Activated naive CD8-positive, alpha-beta T cell (primary cell): ENCODE data around the gene PHACTR3.
"Not testable (repeated sequence)": the region's sequence is repeated elsewhere in the genome, so short reads cannot be mapped to it uniquely, and the experiment has no call there.

Source experiments
- H3K27ac Mint-ChIP-seq: one replicate; pipeline ENCODE4 v1.8.0; 2021; ENCODE audit warnings: mixed read lengths
- H3K27me3 Mint-ChIP-seq: one replicate; pipeline ENCODE4 v1.8.0; 2021; ENCODE audit warnings: mixed read lengths
- H3K36me3 Mint-ChIP-seq: one replicate; pipeline ENCODE4 v1.8.0; 2021; ENCODE audit warnings: mixed read lengths
- H3K4me1 Mint-ChIP-seq: one replicate; pipeline ENCODE4 v1.8.0; 2021; ENCODE audit warnings: low read depth, mixed read lengths
- H3K4me3 Mint-ChIP-seq: one replicate; pipeline ENCODE4 v1.8.0; 2021; ENCODE audit warnings: mild to moderate bottlenecking, mixed read lengths
- H3K9me3 Mint-ChIP-seq: one replicate; pipeline ENCODE4 v1.8.0; 2021; ENCODE audit warnings: low read depth, mixed read lengths

PHACTR3 gene

DNA sequence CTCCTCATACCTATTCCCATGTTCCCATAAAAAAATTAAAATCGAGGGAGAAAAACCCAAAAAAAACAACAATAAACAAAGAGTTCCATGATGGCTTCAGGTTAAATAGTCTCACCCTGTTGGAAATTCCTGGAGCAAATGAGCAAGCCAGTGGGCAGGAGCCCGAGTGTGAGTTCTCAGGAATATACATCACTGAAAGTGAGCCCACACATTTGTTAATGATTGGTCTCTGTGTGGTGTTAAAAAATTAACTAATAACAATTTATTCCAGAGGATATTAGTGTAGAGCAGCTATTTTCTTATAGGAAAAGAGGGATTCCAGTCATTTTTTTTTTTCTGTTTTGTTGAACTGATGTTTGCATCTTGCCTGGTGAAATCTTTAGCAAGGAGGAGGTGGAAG lies 12.9 kb downstream of the PHACTR3 start:
- no peaks in the 10 kb centered on the region for H3K9me3 Mint-ChIP-seq
- H3K4me1 Mint-ChIP-seq, result no peaks in the 10 kb centered on the region
- peaks cover 12% of the 10 kb centered on the region for H3K27me3 Mint-ChIP-seq
- no peak overlapping the region for H3K4me3 Mint-ChIP-seq
- H3K27ac Mint-ChIP-seq, result no peak overlapping the region
- H3K36me3 Mint-ChIP-seq, result no peaks in the 10 kb centered on the region

DNA sequence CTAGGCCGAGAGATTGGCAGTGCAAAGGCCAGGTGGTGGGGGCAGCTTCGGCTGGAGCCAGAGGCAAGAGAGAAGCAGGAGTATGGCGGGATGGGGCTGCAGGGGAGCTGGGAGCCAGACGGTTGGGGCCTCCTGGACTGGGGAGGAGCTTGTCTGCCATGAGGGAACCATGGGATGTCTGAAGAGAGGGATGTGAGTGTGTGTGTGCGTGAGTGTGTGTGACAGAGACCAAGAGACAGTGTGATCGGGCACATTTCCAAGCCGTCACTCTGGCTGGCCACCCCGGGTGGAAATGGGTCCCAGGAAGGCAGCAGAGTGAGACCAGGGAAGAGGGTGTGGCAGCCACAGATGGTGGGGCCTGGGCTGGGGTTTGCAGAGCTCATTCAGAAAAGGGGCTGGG lies 13.8 kb downstream of the PHACTR3 start:
- Mint-ChIP-seq H3K9me3 (no peaks in the 10 kb centered on the region), H3K4me1 (no peaks in the 10 kb centered on the region), H3K4me3 (no peak overlapping the region), H3K27ac (no peak overlapping the region), H3K27me3 (peaks cover 12% of the 10 kb centered on the region), H3K36me3 (no peaks in the 10 kb centered on the region)

DNA sequence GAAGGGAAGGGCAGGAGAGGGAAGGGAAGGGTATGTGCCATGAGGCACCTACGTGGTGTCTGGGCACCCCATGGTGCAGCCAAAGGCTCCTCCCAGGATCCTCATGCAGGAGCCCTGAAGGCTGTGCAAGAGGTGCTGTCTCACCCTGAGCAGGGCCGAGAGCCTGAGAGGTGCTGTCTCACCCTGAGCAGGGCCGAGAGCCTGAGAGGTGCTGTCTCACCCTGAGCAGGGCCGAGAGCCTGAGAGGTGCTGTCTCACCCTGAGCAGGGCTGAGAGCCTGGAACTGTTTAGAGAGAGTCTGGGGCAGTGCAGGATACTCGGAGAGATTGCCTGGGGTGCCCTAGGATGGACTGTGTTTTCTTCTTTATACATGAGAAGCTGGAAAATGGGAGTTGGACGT lies 14.2 kb downstream of the PHACTR3 start:
- peaks cover 12% of the 10 kb centered on the region for H3K27me3 Mint-ChIP-seq

DNA sequence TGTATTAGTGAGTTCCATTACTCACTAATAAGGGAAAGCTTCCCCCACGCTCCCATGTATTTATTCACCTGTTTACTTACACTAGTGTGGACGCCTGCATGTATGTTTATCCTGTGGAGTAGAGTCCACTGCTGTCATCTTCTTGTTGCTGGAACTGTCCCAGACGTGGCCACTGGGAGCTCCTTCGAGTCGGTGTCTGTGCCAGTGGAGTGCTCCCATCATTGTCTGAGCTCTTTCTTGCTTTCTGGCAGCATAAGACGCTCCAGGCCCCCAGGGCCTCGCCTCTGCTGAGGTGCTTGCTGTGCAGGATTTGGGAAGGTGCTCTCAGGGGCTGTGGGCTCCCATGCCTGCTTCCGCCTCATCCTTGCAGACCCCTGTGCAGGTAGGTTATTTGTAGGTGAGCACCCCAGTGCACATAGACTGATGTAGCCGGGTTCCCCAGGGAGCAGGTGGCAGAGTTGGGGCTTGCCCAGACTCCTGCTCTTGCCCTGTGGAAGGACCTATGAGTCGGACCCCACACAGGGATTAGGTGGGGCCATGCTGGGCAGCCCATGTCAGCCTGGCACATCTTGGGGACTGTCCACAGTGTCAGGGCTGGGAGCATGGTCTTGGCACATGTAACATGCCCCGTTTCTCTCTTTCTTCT lies 16.6 kb downstream of the PHACTR3 start:
- H3K4me3 Mint-ChIP-seq, result no peak overlapping the region
- H3K27ac Mint-ChIP-seq, result no peak overlapping the region
- no peaks in the 10 kb centered on the region for H3K36me3 Mint-ChIP-seq
- no peaks in the 10 kb centered on the region for H3K9me3 Mint-ChIP-seq
- no peaks in the 10 kb centered on the region for H3K4me1 Mint-ChIP-seq
- H3K27me3 Mint-ChIP-seq, result peaks cover 12% of the 10 kb centered on the region

More for the DNA sequence above, 14.2 kb downstream of the PHACTR3 start:
- not testable (repeated sequence) for H3K9me3 Mint-ChIP-seq, H3K4me3 Mint-ChIP-seq, H3K4me1 Mint-ChIP-seq, H3K36me3 Mint-ChIP-seq, H3K27ac Mint-ChIP-seq

DNA sequence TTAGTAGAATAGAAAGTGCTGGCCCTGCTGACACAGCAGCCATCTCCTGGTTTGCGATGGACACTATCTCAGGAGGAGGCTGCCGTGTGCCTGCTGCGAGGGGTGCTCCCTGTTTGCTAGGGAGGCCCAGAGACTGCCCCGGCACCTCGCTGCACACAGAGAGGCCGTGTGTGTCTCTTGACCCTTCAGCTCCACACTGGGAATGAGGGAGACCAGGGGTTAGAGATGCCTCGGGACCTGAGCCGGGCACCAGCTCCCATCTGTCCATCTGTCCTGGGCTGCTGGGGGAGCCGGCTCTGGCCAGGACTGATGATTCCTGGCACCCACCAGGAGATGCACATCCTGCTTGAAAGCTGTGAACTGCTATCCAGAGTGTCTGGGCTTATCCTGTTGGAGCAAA lies 18.2 kb downstream of the PHACTR3 start:
- H3K9me3 Mint-ChIP-seq, result no peaks in the 10 kb centered on the region
- H3K4me3 Mint-ChIP-seq, result no peak overlapping the region
- H3K27me3 Mint-ChIP-seq, result peaks cover 8% of the 10 kb centered on the region
- no peaks in the 10 kb centered on the region for H3K36me3 Mint-ChIP-seq
- no peak overlapping the region for H3K27ac Mint-ChIP-seq
- no peaks in the 10 kb centered on the region for H3K4me1 Mint-ChIP-seq

DNA sequence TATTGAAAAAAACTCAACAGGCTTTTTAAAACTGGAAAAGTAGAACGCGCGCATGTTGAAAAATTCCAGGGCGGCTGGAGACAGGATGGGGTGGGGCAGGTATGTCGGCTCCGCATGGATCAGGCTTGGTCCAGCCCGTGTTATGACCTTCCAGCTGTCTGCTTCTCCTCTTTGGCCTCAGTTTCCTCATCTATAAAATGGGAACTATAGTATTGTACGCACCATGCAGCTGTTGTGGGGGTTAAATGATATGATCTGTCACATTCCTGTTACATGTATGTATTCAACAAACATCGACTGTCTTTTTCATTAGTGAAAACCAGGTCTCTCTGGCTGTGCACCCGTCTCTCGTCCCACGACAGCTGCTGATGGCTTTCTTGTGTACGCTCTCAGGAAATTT lies 18.8 kb downstream of the PHACTR3 start:
- Mint-ChIP-seq H3K4me1 (no peaks in the 10 kb centered on the region), H3K27ac (no peak overlapping the region), H3K4me3 (no peak overlapping the region), H3K9me3 (no peaks in the 10 kb centered on the region), H3K27me3 (peaks cover 6% of the 10 kb centered on the region), H3K36me3 (no peaks in the 10 kb centered on the region)

DNA sequence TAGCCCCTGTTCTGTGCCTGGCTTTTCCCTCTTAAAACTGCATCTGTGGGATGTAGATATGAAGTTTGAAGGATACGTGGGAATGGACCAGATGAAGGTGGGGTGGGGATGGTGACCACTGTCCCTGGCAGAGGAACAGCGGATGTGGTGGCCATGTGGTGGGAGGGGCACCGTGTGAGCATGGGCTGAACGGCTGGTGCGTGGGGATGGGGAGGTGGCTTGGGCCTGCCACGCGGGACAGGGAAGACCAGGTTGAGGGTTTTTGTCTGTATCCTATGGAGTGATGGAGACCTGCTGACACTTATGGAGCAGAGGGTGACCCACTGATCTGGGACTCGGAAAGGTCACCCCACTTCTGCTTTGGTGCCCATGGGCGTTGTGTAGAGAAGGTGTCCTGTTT lies 19.2 kb downstream of the PHACTR3 start:
- H3K9me3 Mint-ChIP-seq, result no peaks in the 10 kb centered on the region
- no peaks in the 10 kb centered on the region for H3K36me3 Mint-ChIP-seq
- no peak overlapping the region for H3K27ac Mint-ChIP-seq
- peaks cover 6% of the 10 kb centered on the region for H3K27me3 Mint-ChIP-seq
- no peaks in the 10 kb centered on the region for H3K4me1 Mint-ChIP-seq
- H3K4me3 Mint-ChIP-seq, result no peak overlapping the region

DNA sequence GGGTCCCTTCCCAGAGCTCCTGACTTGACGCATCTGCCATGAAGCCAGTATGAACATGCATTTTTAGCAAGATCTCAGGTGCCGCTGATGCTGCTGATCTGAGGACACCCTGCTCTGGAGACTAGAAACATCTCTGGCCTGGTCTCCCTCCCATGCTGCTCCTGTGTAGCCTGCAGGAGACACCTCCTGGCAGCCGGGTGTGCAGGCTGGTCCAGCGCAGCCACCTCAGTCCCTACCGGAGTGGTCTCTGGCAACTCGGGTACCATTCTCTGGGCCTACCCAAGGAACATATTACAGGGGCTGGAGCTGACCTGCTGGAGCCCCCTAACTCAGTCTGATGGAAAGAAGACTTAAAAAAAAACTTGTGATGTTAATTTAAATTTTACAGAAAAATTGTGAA lies 20.1 kb downstream of the PHACTR3 start:
- Mint-ChIP-seq H3K4me3 (no peak overlapping the region), H3K36me3 (no peaks in the 10 kb centered on the region), H3K27me3 (peaks cover 6% of the 10 kb centered on the region), H3K27ac (no peak overlapping the region), H3K9me3 (no peaks in the 10 kb centered on the region), H3K4me1 (no peaks in the 10 kb centered on the region)

DNA sequence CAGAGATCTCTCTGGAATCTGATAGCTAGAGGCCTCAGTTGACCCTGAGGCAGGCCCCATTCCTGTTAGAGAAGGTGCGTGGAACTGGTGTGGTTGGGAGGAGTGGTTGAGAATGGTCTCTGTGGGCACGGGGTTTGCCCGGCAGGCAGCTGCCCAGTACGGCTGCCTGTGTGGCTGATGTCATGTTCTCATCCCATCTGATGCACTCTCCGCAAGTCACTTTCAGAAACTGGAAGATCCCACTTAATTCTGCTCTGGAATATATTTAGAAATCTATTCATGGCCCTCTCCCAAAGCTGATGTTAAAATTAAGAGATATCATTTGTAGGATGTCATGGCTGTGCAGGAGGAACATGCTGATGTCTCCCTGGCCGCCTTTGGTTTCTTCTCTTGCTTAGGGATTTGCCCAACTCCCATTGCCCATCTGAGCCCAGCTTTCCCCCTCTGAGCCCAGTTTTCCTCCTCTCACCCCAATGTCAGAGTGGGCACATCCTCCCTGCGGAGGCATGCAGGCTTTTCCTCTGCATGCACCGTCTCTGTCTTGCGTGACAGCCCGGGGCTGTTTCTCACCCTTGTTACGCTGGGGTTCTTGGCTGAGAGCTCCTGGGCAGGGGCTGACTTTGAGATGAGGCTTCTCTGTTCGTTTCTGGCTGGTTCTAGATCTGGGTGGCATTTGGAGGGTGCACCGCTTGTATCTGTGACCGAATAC lies 21.0 kb downstream of the PHACTR3 start:
- Mint-ChIP-seq H3K27me3 (peaks cover 3% of the 10 kb centered on the region), H3K27ac (no peak overlapping the region), H3K4me1 (no peaks in the 10 kb centered on the region), H3K36me3 (no peaks in the 10 kb centered on the region), H3K9me3 (no peaks in the 10 kb centered on the region), H3K4me3 (no peak overlapping the region)

DNA sequence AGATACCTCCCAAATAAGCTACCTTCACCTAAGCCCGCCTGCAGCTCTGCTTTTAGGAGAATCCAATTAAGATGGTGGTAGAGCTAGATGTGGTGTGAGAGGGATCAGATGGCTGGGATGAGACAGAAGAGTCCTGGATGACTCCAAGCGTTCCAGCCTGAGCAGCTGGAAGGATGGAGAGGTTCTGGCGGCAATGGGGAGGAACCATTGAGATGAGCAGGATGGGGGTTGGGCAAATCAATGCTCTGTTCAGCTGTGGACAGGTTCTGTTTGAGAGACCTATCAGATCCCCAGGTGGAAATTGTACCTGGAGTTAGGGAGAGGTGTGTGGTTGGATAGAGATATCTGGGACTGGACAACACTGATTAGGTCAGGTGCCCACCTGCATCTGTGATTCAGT lies 23.0 kb downstream of the PHACTR3 start:
- no peaks in the 10 kb centered on the region for H3K36me3 Mint-ChIP-seq
- H3K27ac Mint-ChIP-seq, result no peak overlapping the region
- no peak overlapping the region for H3K4me3 Mint-ChIP-seq
- no peaks in the 10 kb centered on the region for H3K4me1 Mint-ChIP-seq
- no peaks in the 10 kb centered on the region for H3K27me3 Mint-ChIP-seq
- H3K9me3 Mint-ChIP-seq, result no peaks in the 10 kb centered on the region

DNA sequence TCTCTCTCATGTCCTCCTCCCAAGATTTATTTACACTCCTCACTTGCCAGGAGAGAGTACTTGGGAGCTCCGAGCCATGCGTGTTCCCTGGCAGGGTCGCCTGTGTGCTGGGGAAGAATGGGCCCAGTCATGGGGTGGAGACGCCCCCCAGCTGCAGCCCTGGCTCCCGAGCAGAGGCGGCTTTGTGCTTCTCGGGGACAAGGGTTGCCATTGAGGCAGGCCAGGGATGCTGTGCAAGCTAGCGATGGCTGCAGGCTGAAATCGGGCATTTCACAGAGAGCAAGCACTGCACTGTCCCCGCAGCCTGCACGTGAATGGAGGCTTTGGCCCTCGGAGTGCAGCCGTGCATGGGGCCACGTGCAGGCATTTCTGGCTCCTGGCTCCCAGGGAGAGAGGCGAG lies 23.8 kb downstream of the PHACTR3 start:
- Mint-ChIP-seq H3K4me1 (no peaks in the 10 kb centered on the region), H3K9me3 (no peaks in the 10 kb centered on the region), H3K4me3 (no peak overlapping the region), H3K27ac (no peak overlapping the region), H3K36me3 (no peaks in the 10 kb centered on the region), H3K27me3 (no peaks in the 10 kb centered on the region)

DNA sequence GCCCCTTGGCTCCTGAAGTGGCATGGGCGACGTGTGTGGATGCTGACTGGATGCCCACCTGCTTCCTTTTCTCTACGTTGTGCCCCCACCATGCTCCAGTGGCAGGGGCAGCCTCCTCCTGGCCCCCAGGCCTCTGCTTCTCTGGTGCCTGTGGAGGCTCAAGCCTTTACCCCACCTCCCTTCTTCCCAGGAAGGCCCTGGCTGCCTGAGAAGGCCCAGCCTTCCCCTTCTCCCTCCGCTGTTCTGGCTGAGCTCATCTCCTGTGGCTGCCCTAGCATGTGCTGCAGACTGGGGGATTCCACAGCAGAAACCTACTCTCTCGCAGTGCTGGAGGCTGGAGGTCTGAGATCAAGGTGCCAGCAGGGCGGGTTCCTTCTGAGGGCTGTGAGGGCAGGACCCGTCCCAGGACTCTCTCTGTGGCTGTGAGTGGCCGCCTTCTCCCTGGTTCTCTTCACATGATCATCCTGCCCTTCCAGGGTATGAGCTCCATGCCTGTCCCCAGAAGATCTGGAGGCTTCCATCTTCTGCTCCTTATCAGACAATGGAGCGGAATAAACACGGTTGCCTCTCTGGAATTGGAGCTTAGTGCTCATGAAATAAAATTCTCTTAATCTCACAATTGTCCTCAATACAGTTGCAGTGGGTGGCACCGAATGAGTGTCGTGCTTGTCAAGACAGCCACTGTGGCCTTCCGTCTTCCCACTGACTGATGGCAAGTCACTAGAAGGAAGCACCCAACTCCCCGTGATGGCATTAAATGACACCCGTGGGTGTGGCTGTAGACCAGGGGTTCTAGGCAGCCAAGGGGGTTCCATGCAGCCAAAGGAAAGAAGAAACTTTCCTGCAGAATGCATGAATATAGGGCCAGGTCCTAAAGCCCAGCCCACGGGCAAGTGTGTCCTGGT lies 25.1 kb downstream of the PHACTR3 start:
- no peaks in the 10 kb centered on the region for H3K27me3 Mint-ChIP-seq
- no peak overlapping the region for H3K27ac Mint-ChIP-seq
- no peaks in the 10 kb centered on the region for H3K4me1 Mint-ChIP-seq
- H3K4me3 Mint-ChIP-seq, result no peak overlapping the region
- no peaks in the 10 kb centered on the region for H3K9me3 Mint-ChIP-seq
- H3K36me3 Mint-ChIP-seq, result no peaks in the 10 kb centered on the region

DNA sequence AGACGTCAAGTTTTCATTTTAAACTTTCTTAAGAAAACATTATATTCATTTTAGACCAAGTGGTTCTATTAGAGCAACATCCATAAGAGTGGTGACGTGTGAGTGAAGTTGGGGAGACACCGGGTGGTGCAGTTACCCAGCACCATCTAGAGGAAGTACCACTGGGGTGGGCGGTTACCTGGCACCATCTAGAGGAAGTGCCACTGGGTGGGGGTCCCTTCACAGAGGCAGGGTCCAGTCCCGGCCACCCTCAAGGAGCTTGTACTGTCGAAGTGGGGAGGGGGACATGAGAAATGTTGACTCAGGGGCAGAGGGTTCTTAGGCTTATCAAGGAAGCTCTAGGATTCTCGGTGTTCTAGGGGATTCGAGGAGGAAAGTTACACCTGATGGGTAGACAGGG lies 26.2 kb downstream of the PHACTR3 start:
- H3K4me1 Mint-ChIP-seq, result no peaks in the 10 kb centered on the region

DNA sequence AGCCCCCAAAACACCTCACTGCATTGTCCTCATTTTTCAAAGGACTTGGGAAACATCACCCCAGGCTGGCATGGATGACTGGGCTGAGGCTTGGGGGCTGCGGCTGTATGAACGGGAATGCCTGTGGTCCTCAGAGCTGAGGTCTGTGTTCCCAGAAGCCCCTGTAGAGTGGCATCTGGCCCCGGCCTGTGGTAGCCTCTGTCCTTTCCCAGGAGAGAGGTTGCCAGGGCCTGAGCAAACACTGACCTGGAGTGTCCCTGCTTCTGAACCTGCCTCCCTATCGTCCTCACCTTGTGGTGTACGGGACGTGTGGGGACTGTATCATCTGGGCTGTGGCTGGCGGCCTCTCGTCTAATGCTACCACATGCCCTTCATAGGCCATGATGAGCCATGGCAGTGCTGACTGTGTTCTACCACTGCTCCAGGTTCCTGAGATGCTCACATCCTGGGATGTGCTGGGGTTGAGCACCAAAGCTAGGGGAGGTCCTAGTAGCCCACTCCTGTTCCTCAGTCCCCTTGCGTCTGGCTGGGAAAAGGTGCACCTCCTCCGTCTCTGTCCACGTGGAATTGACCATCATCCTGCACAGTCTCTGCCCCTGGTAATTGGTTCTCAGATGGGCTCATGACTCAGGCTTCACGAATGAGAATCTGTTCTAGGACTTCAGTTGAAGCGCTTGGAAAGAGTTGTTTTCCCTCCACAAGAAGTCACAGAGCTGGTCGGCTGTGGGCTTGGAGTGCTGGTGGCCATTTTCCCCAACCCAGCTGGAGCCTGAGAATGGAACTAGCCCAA lies 27.6 kb downstream of the PHACTR3 start:
- no peak overlapping the region for H3K27ac Mint-ChIP-seq
- H3K9me3 Mint-ChIP-seq, result no peaks in the 10 kb centered on the region
- no peak overlapping the region for H3K4me3 Mint-ChIP-seq
- peaks cover 3% of the 10 kb centered on the region for H3K27me3 Mint-ChIP-seq
- no peaks in the 10 kb centered on the region for H3K36me3 Mint-ChIP-seq
- H3K4me1 Mint-ChIP-seq, result no peaks in the 10 kb centered on the region

More for the DNA sequence above, 26.2 kb downstream of the PHACTR3 start:
- Mint-ChIP-seq H3K27ac (no peak overlapping the region), H3K36me3 (no peaks in the 10 kb centered on the region), H3K9me3 (no peaks in the 10 kb centered on the region), H3K4me3 (no peak overlapping the region), H3K27me3 (no peaks in the 10 kb centered on the region)
